DOHH2 (cell line): ENCODE data around the gene MST1.

Experiments
- EZH2phosphoT487 ChIP-seq: fragments of 200-600 bp; sonication (generic); IDR thresholded peaks from 2 replicates; pipeline ENCODE4 v1.6.1; 2017; ENCODE audit warnings: borderline replicate concordance, mild to moderate bottlenecking, antibody characterized with exemption, low read length, moderate library complexity, mixed read lengths
- TF ChIP-seq, protein P1 (sequence below): fragments of 200-600 bp; sonication (generic); IDR thresholded peaks from one replicate; pipeline ENCODE4 v1.5.1; 2014; ENCODE audit warnings: antibody characterized with exemption, mild to moderate bottlenecking, low read depth, low read length; ENCODE audit not compliant: poor library complexity, severe bottlenecking

DNA sequence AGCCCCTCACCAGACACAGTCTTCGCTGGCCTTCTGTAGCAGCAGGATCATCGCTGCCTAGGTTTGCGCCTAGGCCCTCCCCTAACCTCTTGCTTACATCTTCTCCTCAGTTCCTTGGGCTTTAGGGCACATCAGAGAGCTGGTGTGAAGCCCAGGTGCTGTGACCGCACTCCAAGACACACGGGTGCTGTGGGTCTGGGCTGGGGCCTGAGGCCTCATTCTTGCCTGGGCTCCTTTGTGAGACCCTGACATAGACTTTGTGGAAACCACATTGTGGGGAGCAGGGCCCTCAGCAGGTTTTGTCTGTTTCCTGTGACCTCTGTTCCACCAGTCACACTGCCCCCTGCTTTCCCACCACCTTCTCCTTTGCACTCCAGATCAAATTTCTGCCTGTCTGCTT lies 22.2 kb upstream of the MST1 start:
- TF ChIP-seq, protein P1, sequence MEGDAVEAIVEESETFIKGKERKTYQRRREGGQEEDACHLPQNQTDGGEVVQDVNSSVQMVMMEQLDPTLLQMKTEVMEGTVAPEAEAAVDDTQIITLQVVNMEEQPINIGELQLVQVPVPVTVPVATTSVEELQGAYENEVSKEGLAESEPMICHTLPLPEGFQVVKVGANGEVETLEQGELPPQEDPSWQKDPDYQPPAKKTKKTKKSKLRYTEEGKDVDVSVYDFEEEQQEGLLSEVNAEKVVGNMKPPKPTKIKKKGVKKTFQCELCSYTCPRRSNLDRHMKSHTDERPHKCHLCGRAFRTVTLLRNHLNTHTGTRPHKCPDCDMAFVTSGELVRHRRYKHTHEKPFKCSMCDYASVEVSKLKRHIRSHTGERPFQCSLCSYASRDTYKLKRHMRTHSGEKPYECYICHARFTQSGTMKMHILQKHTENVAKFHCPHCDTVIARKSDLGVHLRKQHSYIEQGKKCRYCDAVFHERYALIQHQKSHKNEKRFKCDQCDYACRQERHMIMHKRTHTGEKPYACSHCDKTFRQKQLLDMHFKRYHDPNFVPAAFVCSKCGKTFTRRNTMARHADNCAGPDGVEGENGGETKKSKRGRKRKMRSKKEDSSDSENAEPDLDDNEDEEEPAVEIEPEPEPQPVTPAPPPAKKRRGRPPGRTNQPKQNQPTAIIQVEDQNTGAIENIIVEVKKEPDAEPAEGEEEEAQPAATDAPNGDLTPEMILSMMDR, result no peak
- no peak for TF ChIP-seq EZH2phosphoT487
